Activated T-cell treated with anti-CD3 and anti-CD28 coated beads for 24 hours (primary cell): ENCODE results near the gene LSAMP.

Experiments used
- DNase-seq: peaks from one replicate; pipeline ENCODE4 v3.0.0-alpha.2; 2020; ENCODE audit warnings: low read depth

The LSAMP gene

DNA sequence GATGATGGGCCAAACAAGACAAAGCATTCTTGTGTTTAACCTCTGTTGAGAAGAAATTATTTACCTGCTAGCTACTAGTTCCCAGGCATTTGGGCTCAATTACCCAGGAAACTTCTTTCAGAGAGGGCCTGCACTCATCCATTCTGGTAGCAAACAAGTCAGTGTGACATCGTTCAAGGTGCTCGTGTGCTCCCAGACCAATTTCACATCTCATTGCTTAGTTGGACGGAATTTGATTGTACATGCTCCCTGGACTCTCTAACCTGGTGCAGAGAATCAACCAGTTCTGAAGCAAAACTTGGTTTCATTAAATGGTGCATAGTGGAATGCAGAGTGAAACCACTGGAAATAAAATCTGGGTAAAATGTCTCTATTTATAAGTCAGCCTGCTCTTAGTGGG, 392.7 kb downstream of the LSAMP start:
- no peak for DNase-seq

DNA sequence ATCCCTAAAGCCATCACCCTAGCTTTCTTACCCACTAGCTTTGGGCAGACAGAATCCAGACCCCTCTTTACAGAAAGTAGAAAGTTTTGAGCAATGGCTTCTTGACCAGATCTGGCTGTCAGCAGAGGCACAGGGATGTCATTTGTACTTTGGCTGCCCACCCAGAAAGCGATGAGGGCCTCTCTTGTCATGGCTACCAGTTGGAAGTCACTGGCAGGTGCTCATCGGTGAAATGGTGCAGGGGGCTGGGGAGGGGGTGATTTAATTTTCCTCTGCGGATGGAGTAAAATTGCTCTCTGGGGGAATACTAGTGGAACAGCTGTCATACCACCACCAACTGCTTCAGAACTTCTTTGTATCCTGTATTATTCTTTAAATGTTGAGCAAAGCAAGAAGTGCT, 393.7 kb downstream of the LSAMP start:
- no peak for DNase-seq

DNA sequence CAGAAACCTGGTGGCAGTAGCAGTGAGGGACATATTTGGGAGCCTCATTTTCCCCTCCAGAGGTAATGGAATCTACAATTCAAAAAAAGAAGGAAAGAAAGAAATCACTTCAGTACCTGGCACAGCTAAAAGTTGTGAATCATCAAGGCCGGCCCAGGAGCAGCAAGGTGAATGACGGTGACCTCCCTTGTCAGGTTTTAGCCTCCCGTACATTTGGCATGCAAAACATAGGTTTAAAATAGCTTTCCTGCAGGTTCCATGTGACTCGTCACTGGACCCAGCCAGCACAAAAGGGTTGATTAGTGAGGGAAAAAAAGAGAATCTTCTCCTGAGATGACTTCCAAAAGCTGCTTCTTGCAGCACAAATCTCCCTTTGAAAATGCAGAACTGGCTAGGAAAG, 394.2 kb downstream of the LSAMP start:
- DNase-seq, result no peak

DNA sequence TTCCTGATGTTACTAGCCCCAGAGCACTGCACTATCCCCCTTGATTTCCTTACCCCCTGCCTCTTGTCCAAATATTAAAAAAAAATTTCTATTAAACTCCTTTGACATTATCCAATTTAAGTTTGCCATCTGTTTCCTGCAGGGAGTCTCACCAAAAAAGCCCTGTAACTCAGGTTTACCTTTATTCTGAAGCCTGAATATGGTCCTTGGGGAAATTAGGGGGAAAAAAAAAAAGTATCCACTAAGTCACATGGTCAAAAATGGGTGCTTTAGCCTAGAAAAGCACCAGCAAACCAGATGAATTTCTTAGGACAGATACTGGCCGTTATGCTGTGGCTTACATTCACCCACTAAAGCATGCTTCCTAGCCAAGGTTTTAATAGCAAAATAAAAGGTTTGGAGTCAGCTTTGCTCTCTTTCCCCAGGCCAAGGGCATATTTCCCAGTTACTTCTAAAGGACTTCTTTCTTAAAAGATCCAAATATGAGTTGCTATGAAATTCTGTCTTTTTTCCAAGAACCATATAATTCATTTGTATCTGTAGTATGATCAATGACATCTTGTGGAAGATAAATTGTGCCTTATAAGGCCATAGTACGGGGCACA, 394.9 kb downstream of the LSAMP start:
- no peak for DNase-seq

DNA sequence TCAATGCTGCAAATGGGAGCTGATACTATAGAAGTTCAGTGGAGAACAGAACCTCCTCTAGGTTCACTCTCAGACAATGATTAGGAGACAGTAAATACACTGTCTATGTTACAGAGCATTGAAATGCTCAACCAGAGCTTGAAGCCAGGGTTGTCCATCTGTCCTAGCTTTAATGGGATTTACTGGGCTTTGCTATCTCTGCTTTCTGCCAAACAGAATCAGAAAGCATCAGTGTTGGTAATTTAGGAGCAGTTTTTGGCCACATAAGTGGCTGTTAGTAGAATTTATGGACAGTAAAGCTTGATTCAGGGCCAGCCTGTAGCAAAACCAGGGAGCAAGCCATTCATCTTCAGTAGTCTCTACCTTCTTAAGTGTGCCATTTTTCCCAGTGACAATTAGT, 396.3 kb downstream of the LSAMP start:
- DNase-seq, result no peak

DNA sequence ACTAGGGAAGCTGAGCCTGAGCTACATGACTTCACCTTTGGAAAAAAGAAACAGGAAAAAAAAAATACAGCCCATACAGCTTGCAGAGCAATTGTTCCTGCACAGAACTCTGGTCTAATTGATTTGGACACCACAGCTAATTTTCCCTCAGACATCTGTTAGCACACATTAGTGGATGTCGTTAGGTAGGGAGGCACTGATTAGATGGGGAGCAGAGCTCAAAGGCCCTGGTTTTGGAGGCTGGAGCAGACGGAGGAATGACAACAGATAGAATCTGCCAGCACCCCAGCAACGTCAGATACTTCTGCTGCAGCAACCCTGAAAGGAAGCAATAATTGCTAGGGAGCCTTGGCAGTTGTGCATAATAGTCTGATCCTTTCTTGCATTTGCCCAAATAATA, 398.9 kb downstream of the LSAMP start:
- no peak for DNase-seq

DNA sequence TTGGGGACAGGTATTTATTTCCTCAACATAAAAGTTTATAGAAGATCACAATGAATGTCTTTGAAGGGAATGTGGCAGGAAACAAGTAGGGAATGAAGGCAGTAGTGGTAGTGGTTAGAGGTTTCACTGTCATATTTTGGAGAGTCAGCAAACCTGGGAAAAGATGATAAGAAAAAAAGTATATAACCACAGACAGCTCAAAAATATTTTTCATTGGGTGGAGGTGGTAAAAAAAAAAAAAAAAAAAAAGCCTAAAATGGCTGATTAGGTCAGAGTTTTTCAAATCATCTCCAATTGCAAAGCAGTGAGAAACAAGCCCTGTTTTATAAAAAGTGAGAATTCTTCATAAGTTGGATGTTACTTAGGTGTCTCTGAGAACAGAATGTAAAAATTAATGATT, 400.0 kb downstream of the LSAMP start:
- no peak for DNase-seq

DNA sequence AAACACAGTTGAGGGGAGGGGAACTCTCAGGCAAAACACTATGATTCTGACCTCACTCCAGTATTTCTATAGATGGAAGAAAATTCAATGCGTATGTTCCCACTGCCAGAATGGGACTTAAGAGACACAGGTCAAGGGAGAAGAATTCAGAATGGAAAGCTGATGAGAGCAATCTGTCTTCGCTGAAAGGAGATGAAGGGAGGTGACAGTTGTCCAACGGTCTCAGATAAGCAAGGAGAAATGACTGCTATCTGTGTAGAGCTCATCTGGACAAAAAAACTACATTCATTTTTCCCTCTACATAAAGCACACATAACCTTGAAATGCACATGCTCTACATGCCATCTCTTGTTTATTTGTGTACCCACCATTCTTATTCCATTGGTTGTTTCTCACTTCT, 405.1 kb downstream of the LSAMP start:
- no peak for DNase-seq

DNA sequence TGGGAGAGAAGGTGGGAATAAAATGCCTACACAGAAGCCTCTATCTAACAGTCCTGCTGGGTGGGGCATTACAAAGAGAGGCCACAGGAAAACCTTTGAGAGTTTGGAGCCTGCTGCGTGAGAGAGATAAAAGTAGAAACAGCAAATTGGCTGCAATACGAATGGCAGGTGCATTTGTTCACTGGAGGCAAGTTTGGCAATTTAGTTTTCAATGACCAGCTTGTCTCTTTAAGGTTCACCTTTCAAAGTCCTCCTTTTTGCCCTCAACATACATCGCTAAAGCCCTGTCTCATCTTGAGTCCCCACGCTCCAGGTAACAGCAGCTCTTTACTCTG, 405.7 kb downstream of the LSAMP start:
- no peak for DNase-seq

DNA sequence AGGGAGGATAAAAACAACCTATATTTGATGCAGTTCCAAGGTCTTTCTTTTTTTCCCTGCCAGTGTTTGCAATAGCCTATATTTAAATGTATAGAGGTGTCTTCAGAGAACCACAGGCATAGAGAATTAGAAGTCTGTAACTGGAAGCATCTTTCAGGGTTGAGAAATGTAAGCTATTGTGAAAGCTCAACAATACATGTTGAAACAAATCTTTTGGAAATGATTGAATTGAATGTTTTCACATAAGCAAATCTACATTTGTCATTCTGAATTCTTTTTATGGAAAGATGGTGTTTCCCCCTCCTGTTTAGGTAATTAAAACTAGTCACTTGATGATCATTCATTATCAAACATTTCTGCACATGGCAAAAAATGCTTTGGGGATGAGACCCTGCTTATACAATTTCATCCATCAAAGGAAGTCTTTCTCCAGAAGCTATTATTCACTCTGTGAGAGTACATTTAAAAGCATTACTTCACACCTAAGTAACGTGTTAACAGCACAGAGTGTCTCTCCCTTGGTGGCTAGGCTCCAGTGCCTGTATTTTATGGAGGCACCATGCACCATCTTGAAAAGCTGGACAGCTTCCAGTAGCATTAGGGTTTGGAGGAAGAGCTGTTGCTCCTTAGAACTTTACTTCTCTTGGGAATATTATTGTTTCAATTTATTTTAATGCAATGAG, 406.2 kb downstream of the LSAMP start:
- no peak for DNase-seq

DNA sequence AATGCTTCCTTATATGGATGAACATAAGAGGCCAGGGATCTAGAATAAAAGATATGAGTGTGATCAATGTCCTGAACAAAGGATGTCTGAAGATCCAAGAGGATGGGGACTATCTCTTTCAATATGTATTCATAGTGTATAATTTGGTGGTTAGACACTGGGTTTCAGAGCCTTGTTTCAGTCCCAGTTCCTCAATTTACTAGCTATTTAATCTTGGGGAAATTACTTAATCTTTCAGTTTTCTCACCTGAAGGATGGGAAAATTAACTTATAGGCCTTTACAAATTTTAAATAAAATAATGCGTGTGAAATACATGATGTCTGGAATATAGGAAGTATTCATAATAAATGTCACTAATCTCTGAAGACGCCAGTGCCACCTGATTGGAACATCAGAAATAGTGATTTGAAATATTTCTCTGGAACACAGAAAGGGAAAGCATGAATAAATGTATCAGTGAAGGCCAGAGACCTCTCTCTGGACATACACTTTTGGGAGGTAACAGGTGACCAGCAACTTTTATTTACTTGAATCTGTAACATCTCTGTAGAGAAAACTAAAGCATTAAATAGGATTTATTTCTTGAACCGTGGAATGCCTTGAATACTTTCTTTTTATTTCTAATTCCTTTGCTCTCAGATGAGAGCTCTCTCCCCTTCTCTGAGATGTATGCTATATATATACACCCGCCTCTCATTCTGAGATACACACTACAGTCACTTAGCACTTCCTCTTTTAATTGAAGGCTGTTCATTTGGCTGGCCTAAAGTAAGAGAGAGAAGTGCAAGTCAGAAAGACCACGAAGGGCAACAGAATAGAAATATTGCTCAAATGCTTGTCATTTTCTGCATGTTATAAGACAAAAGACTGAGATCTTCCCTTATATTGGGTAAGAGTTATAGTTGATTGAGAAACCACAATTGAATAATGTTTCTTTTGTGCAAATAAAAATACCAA, 407.1 kb downstream of the LSAMP start:
- no peak for DNase-seq

DNA sequence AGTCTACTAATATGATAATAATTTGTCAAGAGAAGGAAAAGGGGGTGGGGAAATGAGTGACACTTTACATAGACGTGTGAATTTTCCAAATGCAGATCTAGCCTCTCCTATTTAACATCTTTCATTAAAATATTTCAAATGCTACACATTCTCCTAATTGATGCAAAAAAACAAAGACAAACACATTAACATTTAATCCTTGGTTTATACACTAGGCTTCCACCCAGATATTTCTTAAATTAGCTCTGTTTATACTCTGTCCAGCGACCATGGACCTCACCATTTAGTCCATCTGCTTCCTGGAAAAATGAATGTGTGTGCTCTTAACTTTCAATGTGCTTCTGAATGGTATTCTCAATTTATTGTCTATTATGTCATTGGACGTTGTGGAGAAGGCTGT, 409.9 kb downstream of the LSAMP start:
- no peak for DNase-seq

DNA sequence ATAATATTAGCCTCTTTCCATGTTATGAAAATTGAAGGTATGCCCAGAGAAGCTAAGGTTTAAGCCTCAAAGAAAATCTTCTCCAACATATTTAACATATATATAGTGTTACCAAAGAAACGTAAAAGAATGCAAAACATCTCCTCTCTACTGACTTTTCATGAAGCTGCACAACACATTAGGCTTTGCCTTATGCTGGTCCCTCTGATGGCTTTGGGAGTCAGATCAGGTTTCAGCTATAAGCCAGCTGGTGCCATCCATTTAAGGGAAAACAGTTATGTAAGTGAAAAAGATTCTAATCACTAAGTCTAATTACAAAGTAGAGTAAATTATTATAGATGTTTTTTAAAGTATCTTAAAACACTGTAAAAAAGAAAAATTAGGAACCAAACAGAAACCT, 410.5 kb downstream of the LSAMP start:
- no peak for DNase-seq

DNA sequence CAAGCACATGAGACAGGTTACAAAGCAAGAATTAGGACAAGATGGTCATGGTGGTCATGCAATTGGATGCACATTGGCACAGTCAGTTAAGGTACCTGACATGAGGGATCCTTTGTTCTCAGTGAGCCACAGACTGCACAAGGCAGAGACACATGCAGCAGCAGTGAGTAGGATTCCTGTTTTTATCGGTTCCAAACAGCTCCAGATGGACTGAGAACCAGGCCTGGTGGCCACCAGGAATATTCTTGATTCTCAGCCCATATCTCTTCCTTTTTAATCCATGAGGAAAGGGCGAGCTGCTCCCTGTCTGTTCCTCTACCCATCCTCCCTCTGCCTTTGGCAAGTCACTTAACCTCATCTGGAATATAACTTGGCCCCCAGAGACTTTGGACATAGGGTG, 411.2 kb downstream of the LSAMP start:
- DNase-seq, result no peak

DNA sequence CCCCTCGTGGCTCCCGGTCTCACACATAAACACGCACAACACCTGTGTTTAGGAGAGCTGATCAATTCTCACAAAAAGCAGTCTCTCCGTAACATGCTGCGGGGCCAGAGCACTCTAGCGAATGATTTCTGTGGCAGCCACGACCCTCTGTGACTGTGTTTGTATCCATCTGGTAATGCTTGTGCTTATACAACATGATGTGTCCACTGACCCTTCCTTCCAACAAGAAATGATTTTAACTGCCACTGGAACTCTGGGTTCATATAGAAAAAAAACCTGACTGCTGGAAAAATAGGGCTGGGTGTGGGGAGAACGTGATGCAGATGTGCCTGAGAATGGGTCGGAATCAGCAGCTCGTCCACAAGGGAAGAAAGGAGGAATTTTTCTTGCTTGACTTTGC, 411.8 kb downstream of the LSAMP start:
- no peak for DNase-seq

DNA sequence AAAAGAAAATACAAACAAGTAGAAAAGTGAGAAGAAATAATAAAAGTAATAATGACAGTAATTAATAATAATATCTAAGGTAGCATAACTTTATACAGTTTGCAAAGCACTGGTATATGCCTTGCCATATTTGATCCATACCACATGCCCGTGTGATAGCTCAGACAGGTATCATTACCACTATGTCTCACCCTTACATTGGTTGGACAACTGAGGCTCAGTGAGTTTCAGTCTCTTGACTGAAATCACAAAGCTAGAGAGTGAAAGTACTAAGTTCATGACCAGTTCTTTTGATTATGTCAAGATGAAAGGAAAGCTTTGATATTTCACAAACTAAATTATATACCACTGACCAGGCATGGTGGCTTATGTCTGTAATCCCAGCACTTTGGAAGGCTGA, 413.1 kb downstream of the LSAMP start:
- DNase-seq, result no peak

DNA sequence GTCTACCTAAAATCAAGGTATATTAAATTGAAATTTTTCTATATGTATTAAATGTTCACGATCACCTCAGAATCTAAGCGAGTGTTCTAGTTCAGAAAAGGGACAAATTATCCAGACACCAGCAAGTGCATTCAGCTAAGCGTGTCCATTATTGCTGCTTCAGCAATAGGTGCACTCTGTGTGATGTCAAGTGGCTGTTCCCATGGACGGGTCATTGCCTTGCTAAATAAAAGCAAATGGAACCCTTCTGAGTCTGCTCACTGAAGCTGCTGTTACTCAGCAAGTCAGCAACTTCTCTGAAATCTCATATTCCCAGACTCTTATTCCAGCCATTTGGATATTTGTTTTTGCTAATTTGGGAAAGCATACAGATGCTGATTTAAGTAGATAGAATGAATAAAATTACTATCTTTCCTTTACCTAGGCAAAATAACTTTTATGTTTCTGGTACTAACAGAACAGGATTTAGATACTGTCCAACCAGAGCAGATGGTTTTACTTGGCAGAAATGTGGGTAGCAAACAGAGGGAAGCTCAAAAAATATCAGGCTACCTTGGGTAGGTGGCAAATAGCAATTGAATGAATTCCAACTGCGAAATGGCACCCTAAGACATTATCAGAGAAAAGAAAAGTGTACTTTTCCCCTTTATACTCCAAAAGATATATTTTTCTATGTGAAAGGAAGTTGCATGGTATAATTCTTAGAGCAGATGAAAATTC, 415.0 kb downstream of the LSAMP start:
- DNase-seq, result no peak

DNA sequence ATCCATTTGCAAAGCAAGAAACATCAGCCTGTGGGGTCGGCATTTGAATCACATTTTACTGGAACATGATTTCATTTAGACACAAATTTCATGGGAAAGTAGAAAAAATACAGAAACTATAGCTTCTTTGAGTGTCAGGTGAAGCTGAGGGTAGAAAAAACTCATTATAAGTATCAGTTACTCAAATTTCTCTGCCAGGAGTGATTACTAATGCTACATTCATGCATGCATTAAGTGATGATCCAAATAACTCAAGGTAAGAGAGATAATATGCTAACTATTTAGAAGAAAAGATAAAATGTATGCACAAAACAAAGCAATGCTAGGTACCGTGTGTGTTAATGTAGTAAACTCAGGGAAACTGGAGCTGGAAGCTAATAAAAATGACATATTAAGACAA, 416.0 kb downstream of the LSAMP start:
- no peak for DNase-seq

DNA sequence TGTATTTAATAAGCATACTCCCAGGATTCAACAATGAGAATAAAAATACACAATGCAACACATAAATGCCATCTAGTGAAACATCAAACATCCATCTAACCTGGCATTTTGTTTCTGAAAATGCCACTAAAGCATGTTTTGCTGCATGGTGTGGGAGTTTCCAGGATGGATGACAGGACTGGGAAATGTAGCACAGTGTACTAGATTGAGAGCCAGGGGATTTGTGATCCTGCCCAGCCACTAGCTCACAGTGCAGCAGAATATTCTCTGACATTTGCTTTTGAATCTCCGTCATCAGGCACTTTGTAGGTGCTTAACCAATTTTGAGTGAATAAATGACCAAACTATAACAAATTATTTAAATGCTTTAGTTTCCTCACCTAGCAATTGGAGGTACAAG, 417.1 kb downstream of the LSAMP start:
- no peak for DNase-seq

DNA sequence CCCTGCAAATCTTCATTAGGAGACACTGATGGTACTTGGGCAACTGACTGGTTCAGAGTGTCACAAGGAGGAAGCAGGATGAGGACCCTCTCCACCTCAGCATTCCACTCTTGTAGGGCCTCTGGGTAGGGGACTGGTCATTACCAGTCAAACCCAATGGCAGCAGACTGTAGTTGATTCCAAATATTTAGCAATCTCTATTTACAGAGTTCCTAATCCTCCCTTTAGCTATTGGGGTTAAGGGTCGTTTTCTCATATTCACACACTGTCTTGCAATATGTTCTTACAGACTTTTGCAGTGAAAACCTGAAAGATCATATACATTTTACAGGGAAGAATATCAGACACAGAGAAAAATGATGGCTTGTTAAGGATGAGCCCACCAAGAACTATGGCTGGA, 424.3 kb downstream of the LSAMP start:
- no peak for DNase-seq

DNA sequence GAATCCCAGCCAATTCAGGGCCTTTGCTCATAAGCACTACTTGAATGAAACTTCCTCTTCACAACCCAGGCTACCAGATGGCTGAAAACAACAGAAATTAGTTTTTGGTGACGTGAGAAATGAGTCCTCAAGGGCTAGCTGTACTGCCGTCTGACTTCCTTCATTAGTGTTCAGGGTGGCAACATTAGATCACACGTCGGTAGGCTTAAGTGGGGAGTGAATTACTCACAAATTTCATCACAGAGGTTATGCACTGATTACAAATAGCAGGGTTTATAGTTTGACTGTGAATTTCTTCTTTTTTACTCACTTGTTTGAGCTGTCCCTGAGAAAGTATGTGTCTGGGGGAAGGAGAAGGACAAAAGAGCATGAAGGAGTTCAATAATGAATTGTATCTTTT, 424.8 kb downstream of the LSAMP start:
- no peak for DNase-seq

DNA sequence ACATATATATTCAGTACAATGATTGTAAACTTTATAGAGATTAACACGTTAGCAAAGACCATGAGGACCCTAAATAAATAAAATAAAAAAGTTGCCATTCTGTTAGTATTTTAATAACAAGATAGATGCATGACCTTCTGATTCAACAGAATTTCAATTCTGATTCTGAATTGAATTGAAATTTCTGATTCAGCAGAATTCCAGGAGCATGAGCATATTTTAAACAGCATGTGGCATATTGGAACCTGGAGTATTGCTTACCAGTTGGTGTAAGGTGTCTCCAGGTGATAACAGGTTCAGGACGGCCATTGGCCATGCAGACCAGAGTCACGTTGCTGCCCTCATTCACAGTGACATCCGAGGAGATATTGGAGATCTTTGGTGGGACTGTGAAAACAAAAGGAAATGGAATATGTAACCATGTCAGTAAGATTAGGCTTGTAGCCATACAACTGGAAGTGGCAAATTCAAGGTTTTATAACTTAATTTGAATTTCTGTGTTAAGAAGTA, 426.0 kb downstream of the LSAMP start:
- no peak for DNase-seq
